HCT116 (cell line): ENCODE measurements around the gene ROBO1. TPM values are rescaled to one million over a fixed set of nuclear protein-coding genes. Genes with fewer than 3 reads are reported as not detected.

ENCODE experiments used
- ATAC-seq: fragments of 200-7000 bp; cut with Tn5 transposase; 2 replicates; pipeline ENCODE4 v1.9.1; 2020; ENCODE audit warnings: mild to moderate bottlenecking, moderate library complexity
- BruUV-seq: library from RNA; stranded (reverse); fragments of 400-500 nt; replicated peaks from 2 replicates; lab custom pipeline; 2021; lab: Mats Ljungman, UMichigan
- CTCF ChIA-PET: fragments of 300-600 bp; sonication (Branson Sonifier 250); formaldehyde crosslinking; loops from one replicate; lab custom pipeline; 2021; ENCODE audit warnings: antibody characterized with exemption; lab: Charles Lee
- POLR2A ChIA-PET: fragments of 300-600, 350-600 bp; sonication (Branson Sonifier 250); formaldehyde crosslinking; loops from one replicate; lab custom pipeline; 2021; ENCODE audit warnings: antibody characterized with exemption; lab: Charles Lee
- RAD21 ChIA-PET, 2 experiments: fragments of 300-600 bp; sonication (Branson Sonifier 250); formaldehyde crosslinking; loops; one replicate each; lab custom pipeline; 2023; ENCODE audit warnings: low total read pairs in 2 of 2; ENCODE audit not compliant: uncharacterized antibody in 2 of 2, unreplicated experiment in 2 of 2, low non-redundant PET in 1 of 2; lab: Charles Lee
- DNase-seq: peaks from one replicate; pipeline ENCODE4 v3.0.0-alpha.2; 2010; ENCODE audit warnings: low read depth, low spot score
- H2AFZ ChIP-seq: fragments of 200-600 bp; shearing (Covaris generic), sonication (generic); 2 replicates; pipeline ENCODE4 v1.6.1; 2017; ENCODE audit warnings: low read depth, mixed run types, mixed read lengths, antibody characterized with exemption, low read length; ENCODE audit not compliant: poor library complexity, severe bottlenecking
- H3K27ac ChIP-seq: 2 replicates; pipeline ENCODE4 v1.5.1; 2012; ENCODE audit warnings: low read depth, low read length
- H3K27me3 ChIP-seq: fragments of 200-600 bp; sonication (generic); 2 replicates; pipeline ENCODE4 v1.6.1; 2016; ENCODE audit warnings: mixed run types, low read length, mixed read lengths; ENCODE audit not compliant: insufficient read depth
- H3K36me3 ChIP-seq, 2 experiments: fragments of 200-500 bp in 1 of 2; fragments of 200-600 bp in 1 of 2; sonication (Bioruptor generic) in 1 of 2; sonication (generic) in 1 of 2; 2 replicates each; pipeline versions ENCODE4 v1.5.1 to v1.6.1; 2014 to 2016; ENCODE audit warnings: low read length in 2 of 2, inconsistent platforms in 1 of 2, mixed read lengths in 1 of 2, mixed run types in 1 of 2; ENCODE audit not compliant: insufficient read depth in 2 of 2, control insufficient read depth in 1 of 2
- H3K4me1 ChIP-seq, 2 experiments: fragments of 200-600 bp in 1 of 2; sonication (generic) in 1 of 2; 2 replicates each; pipeline versions ENCODE4 v1.5.1 to v1.6.1; 2012 to 2017; ENCODE audit warnings: low read length in 2 of 2, inconsistent platforms in 1 of 2, mild to moderate bottlenecking in 1 of 2, mixed read lengths in 1 of 2, mixed run types in 1 of 2, moderate library complexity in 1 of 2; ENCODE audit not compliant: insufficient read depth in 2 of 2, control insufficient read depth in 1 of 2
- H3K4me2 ChIP-seq: fragments of 200-600 bp; sonication (generic); 2 replicates; pipeline ENCODE4 v1.6.1; 2017; ENCODE audit warnings: mixed run types, low read length, mixed read lengths
- H3K4me3 ChIP-seq, 2 experiments: fragments of 200-600 bp in 1 of 2; sonication (generic) in 1 of 2; replicated peaks in 1 of 2; 2 replicates each; pipeline ENCODE4 v1.5.1; 2011 to 2016; ENCODE audit warnings: low read length in 2 of 2, control low read depth in 1 of 2, low read depth in 1 of 2, mild to moderate bottlenecking in 1 of 2, mixed read lengths in 1 of 2, mixed run types in 1 of 2
- H3K79me2 ChIP-seq: fragments of 200-600 bp; sonication (generic); 2 replicates; pipeline ENCODE4 v1.6.1; 2017; ENCODE audit warnings: mild to moderate bottlenecking, mixed run types, low read length, moderate library complexity, mixed read lengths; ENCODE audit not compliant: insufficient read depth
- H3K9ac ChIP-seq: fragments of 200-600 bp; sonication (generic); 2 replicates; pipeline ENCODE4 v1.6.1; 2016; ENCODE audit warnings: low read length, mixed read lengths
- H3K9me2 ChIP-seq: fragments of 200-600 bp; sonication (generic), shearing (Covaris generic); 2 replicates; pipeline ENCODE4 v1.6.1; 2017; ENCODE audit warnings: mixed run types, mild to moderate bottlenecking, moderate library complexity; ENCODE audit not compliant: insufficient read depth
- H3K9me3 ChIP-seq, 2 experiments: fragments of 200-500 bp in 1 of 2; fragments of 200-600 bp in 1 of 2; sonication (Bioruptor generic) in 1 of 2; sonication (generic) in 1 of 2; 2 replicates each; pipeline ENCODE4 v1.6.1; 2014 to 2017; ENCODE audit warnings: low read length in 2 of 2, mixed read lengths in 2 of 2, inconsistent platforms in 1 of 2, low read depth in 1 of 2, mild to moderate bottlenecking in 1 of 2, mixed run types in 1 of 2, moderate library complexity in 1 of 2; ENCODE audit not compliant: control insufficient read depth in 1 of 2, insufficient read depth in 1 of 2
- H4K20me1 ChIP-seq: fragments of 200-600 bp; sonication (generic), shearing (Covaris generic); 2 replicates; pipeline ENCODE4 v1.6.1; 2017; ENCODE audit warnings: mixed run types, mild to moderate bottlenecking, moderate library complexity; ENCODE audit not compliant: insufficient read depth
- EZH2 ChIP-seq: fragments of 200-600 bp; sonication (generic); IDR thresholded peaks from 2 replicates; pipeline ENCODE4 v1.6.1; 2017; ENCODE audit warnings: antibody characterized with exemption, mixed run types
- TCF7L2 ChIP-seq: IDR thresholded peaks from 2 replicates; pipeline ENCODE4 v1.7.0; 2011; ENCODE audit warnings: borderline replicate concordance, inconsistent platforms; ENCODE audit not compliant: insufficient read depth, insufficient read length; ENCODE audit errors: extremely low read depth
- ZFX ChIP-seq: fragments of 450-650 bp; IDR thresholded peaks from 2 replicates; pipeline ENCODE4 v1.6.1; 2017
- intact Hi-C: fragments of 100-400 bp; cut with micrococcal nuclease; formaldehyde crosslinking; loops from 2 replicates; pipeline ENCODE4 v1.10.0; 2022
- total RNA-seq: library from RNA; stranded (reverse); gene quantifications from one replicate; pipeline ENCODE4 v1.2.1, GENCODE V29; 2021; ENCODE audit not compliant: unreplicated experiment
- TF ChIP-seq, protein P1 (sequence below): IDR thresholded peaks from 2 replicates; pipeline ENCODE4 v1.6.1; 2012
- TF ChIP-seq, protein P2 (sequence below): IDR thresholded peaks from 2 replicates; pipeline ENCODE4 v1.6.1; 2012; ENCODE audit warnings: low read depth
- TF ChIP-seq, protein P3 (sequence below): IDR thresholded peaks from 2 replicates; pipeline ENCODE4 v1.6.1; 2011; ENCODE audit warnings: mild to moderate bottlenecking, low read length, moderate library complexity; ENCODE audit not compliant: insufficient replicate concordance; ENCODE audit errors: extremely low read depth

Gene ROBO1
- total RNA-seq, 1 experiment from 2014 or later: 0.27 TPM

DNA sequence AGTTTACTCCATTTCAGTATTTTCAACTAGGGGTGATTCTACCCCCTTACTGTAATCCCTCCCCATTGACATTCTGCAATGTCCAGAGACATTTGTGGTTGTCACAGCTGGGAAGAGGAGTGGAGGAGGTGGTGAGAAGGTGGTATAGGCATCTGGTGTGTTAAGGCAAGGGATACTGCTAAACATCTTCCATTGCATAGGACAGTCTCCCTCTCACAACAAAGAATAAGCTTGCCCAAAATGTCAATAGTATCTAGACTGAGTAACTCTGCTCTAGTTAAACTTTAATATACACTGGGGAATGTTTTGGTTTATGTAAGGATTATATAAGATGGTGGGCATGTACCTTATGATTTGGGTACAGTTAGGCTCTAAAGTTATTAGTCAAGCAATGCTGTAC, 737.6 kb downstream of the ROBO1 start:
- no TSS peak for BruUV-seq
- ChIA-PET CTCF (no interaction called here), RAD21 (no interaction called here), POLR2A (no interaction called here)
- no peak overlapping the region for H3K27ac ChIP-seq
- intact Hi-C loops: no loop called here
- no peak overlapping the region for H3K4me3 ChIP-seq
- H3K27me3 ChIP-seq: no peaks in the 10 kb centered on the region
- H3K9me3 ChIP-seq: peaks cover 0 to 8% of the 10 kb centered on the region in 2 experiments; a peak in 2 of 4 replicates
- TF ChIP-seq, protein P1, sequence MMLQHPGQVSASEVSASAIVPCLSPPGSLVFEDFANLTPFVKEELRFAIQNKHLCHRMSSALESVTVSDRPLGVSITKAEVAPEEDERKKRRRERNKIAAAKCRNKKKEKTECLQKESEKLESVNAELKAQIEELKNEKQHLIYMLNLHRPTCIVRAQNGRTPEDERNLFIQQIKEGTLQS: no peak
- TF ChIP-seq ZFX (no peak), EZH2 (no peak), TCF7L2 (no peak)
- TF ChIP-seq, protein P2, sequence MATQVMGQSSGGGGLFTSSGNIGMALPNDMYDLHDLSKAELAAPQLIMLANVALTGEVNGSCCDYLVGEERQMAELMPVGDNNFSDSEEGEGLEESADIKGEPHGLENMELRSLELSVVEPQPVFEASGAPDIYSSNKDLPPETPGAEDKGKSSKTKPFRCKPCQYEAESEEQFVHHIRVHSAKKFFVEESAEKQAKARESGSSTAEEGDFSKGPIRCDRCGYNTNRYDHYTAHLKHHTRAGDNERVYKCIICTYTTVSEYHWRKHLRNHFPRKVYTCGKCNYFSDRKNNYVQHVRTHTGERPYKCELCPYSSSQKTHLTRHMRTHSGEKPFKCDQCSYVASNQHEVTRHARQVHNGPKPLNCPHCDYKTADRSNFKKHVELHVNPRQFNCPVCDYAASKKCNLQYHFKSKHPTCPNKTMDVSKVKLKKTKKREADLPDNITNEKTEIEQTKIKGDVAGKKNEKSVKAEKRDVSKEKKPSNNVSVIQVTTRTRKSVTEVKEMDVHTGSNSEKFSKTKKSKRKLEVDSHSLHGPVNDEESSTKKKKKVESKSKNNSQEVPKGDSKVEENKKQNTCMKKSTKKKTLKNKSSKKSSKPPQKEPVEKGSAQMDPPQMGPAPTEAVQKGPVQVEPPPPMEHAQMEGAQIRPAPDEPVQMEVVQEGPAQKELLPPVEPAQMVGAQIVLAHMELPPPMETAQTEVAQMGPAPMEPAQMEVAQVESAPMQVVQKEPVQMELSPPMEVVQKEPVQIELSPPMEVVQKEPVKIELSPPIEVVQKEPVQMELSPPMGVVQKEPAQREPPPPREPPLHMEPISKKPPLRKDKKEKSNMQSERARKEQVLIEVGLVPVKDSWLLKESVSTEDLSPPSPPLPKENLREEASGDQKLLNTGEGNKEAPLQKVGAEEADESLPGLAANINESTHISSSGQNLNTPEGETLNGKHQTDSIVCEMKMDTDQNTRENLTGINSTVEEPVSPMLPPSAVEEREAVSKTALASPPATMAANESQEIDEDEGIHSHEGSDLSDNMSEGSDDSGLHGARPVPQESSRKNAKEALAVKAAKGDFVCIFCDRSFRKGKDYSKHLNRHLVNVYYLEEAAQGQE: no peak
- TF ChIP-seq, protein P3, sequence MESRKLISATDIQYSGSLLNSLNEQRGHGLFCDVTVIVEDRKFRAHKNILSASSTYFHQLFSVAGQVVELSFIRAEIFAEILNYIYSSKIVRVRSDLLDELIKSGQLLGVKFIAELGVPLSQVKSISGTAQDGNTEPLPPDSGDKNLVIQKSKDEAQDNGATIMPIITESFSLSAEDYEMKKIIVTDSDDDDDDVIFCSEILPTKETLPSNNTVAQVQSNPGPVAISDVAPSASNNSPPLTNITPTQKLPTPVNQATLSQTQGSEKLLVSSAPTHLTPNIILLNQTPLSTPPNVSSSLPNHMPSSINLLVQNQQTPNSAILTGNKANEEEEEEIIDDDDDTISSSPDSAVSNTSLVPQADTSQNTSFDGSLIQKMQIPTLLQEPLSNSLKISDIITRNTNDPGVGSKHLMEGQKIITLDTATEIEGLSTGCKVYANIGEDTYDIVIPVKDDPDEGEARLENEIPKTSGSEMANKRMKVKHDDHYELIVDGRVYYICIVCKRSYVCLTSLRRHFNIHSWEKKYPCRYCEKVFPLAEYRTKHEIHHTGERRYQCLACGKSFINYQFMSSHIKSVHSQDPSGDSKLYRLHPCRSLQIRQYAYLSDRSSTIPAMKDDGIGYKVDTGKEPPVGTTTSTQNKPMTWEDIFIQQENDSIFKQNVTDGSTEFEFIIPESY: no peak
- H3K4me1 ChIP-seq: no peaks in the 10 kb centered on the region
- no peak overlapping the region for H3K9ac ChIP-seq
- H4K20me1 ChIP-seq: no peaks in the 10 kb centered on the region; the same call in 1 of the 2 replicates
- H3K9me2 ChIP-seq: no peaks in the 10 kb centered on the region
- DNase-seq: no peak
- no peak for ATAC-seq
- no peaks in the 10 kb centered on the region for H3K36me3 ChIP-seq
- H3K4me2 ChIP-seq: no peak overlapping the region
- no peak overlapping the region for H2AFZ ChIP-seq
- H3K79me2 ChIP-seq: no peaks in the 10 kb centered on the region
